PC-9 (cell line): ENCODE data around the gene UBE2V1. TPM values are rescaled to one million over a fixed set of nuclear protein-coding genes. Genes with fewer than 3 reads are reported as not detected.

Experiments
- BruUV-seq: library from RNA; stranded (reverse); fragments of 400-500 nt; replicated peaks from 2 replicates; lab custom pipeline; 2021; lab: Mats Ljungman, UMichigan
- CTCF ChIA-PET: fragments of 300-600 bp; sonication (Branson Sonifier 250); formaldehyde crosslinking; loops from one replicate; lab custom pipeline; 2022; ENCODE audit warnings: antibody characterized with exemption; lab: Charles Lee
- POLR2A ChIA-PET: fragments of 300-600 bp; sonication (Branson Sonifier 250); formaldehyde crosslinking; loops from one replicate; lab custom pipeline; 2022; ENCODE audit warnings: antibody characterized with exemption; ENCODE audit not compliant: unreplicated experiment; lab: Charles Lee
- DNase-seq, 2 experiments: peaks; one replicate each; pipeline versions ENCODE4 v3.0.0 to v3.0.0-alpha.2; 2015 to 2022; ENCODE audit warnings: mixed read lengths in 1 of 2
- H2AFZ ChIP-seq: fragments of 200-600 bp; sonication (generic); 2 replicates; pipeline ENCODE4 v1.8.1; 2017; ENCODE audit warnings: antibody characterized with exemption
- H3F3A ChIP-seq: fragments of 200-600 bp; sonication (generic); 2 replicates; pipeline ENCODE4 v1.8.1; 2017; ENCODE audit warnings: antibody characterized with exemption, mild to moderate bottlenecking, low read depth; ENCODE audit not compliant: insufficient read depth
- H3K27ac ChIP-seq: fragments of 200-600 bp; sonication (generic); 2 replicates; pipeline ENCODE4 v1.6.1; 2016; ENCODE audit warnings: mixed run types
- H3K27me3 ChIP-seq: fragments of 200-600 bp; sonication (generic); 2 replicates; pipeline ENCODE4 v1.6.1; 2016; ENCODE audit warnings: low read depth, mixed run types; ENCODE audit not compliant: insufficient read depth
- H3K36me3 ChIP-seq: fragments of 200-600 bp; sonication (generic); 2 replicates; pipeline ENCODE4 v1.6.1; 2016; ENCODE audit warnings: low read depth, mixed run types
- H3K4me1 ChIP-seq: fragments of 200-600 bp; sonication (generic); replicated peaks from 2 replicates; pipeline ENCODE4 v1.6.1; 2016; ENCODE audit warnings: mixed run types; ENCODE audit not compliant: insufficient read depth
- H3K4me2 ChIP-seq: fragments of 200-600 bp; sonication (generic); 2 replicates; pipeline ENCODE4 v1.6.1; 2017; ENCODE audit warnings: mixed run types
- H3K4me3 ChIP-seq: fragments of 200-600 bp; sonication (generic); 2 replicates; pipeline ENCODE4 v1.6.1; 2016; ENCODE audit warnings: mixed run types
- H3K79me2 ChIP-seq: fragments of 200-600 bp; sonication (generic); 2 replicates; pipeline ENCODE4 v1.6.1; 2017; ENCODE audit warnings: low read depth, mixed run types
- H3K9me2 ChIP-seq: fragments of 200-600 bp; sonication (generic); 2 replicates; pipeline ENCODE4 v1.8.1; 2017; ENCODE audit warnings: mild to moderate bottlenecking; ENCODE audit not compliant: insufficient read depth
- H3K9me3 ChIP-seq: fragments of 200-600 bp; sonication (generic); 2 replicates; pipeline ENCODE4 v1.8.1; 2016; ENCODE audit warnings: low read depth; ENCODE audit not compliant: insufficient read depth
- H4K20me1 ChIP-seq: fragments of 200-600 bp; sonication (generic); 2 replicates; pipeline ENCODE4 v1.8.1; 2017; ENCODE audit not compliant: insufficient read depth
- EZH2 ChIP-seq: fragments of 200-600 bp; sonication (generic); IDR thresholded peaks from 2 replicates; pipeline ENCODE4 v1.8.0; 2017; ENCODE audit warnings: antibody characterized with exemption, low read depth
- intact Hi-C: fragments of 100-400 bp; cut with micrococcal nuclease; formaldehyde crosslinking; loops from one replicate; pipeline ENCODE4 v1.10.0; 2022; ENCODE audit not compliant: unreplicated experiment
- total RNA-seq: library from RNA; stranded (reverse); gene quantifications from 2 replicates; pipeline ENCODE4 v1.2.3, GENCODE V29; 2021
- TF ChIP-seq, protein P1 (sequence below): fragments of 200-600 bp; sonication (generic); conservative IDR thresholded peaks from 2 replicates; pipeline ENCODE4 v1.6.1; 2017; ENCODE audit warnings: mixed run types, antibody characterized with exemption, mild to moderate bottlenecking, moderate library complexity

The UBE2V1 gene
- total RNA-seq, 1 experiment from 2014 or later, result 174 TPM

DNA sequence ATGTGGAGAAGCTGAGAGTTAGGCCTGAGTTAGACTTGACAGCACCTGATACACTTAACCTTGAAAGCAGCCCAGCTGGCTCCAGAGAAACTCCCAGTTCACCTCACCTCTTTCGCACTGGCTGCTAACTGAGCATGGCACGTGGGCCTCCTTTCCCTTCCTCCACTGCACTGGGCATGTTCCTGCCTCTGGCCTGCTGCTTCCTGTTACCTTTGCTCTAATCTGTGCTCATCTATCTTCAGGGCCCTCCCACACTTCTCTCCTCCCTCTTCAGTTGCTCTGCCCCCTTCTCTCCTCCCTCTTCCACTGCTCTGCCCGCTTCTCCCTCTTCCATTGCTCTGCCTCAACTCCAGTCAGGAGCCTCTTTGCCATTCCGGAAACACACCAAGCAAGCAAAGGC is 13.7 kb upstream of the UBE2V1 start:
- Histone ChIP-seq H3K36me3 (peaks cover 22% of the 10 kb centered on the region; the same call in 1 of the 2 replicates), H3K79me2 (no peaks in the 10 kb centered on the region), H3K9me2 (no peaks in the 10 kb centered on the region), H3K9me3 (no peaks in the 10 kb centered on the region), H3F3A (peaks cover 33% of the 10 kb centered on the region), H3K4me2 (peak overlapping the region; percentile 37), H3K4me1 (peaks cover 12% of the 10 kb centered on the region), H3K4me3 (no peak overlapping the region), H3K27ac (peak overlapping the region; percentile 43), H3K27me3 (no peaks in the 10 kb centered on the region), H4K20me1 (peaks cover 3% of the 10 kb centered on the region; the same call in 1 of the 2 replicates), H2AFZ (no peak overlapping the region)
- intact Hi-C loops, result no loop called here
- CTCF ChIA-PET, result no interaction called here
- TF ChIP-seq, protein P1, sequence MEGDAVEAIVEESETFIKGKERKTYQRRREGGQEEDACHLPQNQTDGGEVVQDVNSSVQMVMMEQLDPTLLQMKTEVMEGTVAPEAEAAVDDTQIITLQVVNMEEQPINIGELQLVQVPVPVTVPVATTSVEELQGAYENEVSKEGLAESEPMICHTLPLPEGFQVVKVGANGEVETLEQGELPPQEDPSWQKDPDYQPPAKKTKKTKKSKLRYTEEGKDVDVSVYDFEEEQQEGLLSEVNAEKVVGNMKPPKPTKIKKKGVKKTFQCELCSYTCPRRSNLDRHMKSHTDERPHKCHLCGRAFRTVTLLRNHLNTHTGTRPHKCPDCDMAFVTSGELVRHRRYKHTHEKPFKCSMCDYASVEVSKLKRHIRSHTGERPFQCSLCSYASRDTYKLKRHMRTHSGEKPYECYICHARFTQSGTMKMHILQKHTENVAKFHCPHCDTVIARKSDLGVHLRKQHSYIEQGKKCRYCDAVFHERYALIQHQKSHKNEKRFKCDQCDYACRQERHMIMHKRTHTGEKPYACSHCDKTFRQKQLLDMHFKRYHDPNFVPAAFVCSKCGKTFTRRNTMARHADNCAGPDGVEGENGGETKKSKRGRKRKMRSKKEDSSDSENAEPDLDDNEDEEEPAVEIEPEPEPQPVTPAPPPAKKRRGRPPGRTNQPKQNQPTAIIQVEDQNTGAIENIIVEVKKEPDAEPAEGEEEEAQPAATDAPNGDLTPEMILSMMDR, result no peak
- no peak for TF ChIP-seq EZH2
- POLR2A ChIA-PET, result no interaction called here
- peak in 1 of 2 experiments; percentile 46 for DNase-seq
- BruUV-seq, result no TSS peak

DNA sequence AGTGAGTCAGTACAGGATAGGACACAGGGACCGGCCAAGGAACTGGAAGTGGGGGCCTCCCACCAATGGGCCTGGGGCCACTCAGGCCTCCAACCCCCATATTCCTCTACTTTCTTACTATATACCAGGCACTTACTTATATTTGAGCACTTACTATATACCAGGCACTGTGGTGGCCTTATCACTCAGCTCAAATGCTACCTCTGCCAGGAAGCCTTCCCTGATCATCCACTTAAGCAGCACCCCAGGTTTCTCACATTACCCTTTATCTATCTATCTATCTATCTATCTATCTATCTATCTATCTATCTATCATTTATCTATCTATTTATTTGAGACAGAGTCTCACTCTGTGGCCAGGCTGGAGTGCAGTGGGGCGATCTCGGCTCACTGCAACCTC is 12.3 kb upstream of the UBE2V1 start:
- Histone ChIP-seq H3K79me2 (no peaks in the 10 kb centered on the region), H3K4me3 (no peak overlapping the region), H3F3A (peaks cover 40% of the 10 kb centered on the region), H3K9me2 (no peaks in the 10 kb centered on the region), H3K27ac (no peak overlapping the region), H4K20me1 (no peaks in the 10 kb centered on the region), H2AFZ (no peak overlapping the region), H3K27me3 (no peaks in the 10 kb centered on the region), H3K4me1 (peaks cover 17% of the 10 kb centered on the region), H3K9me3 (no peaks in the 10 kb centered on the region), H3K36me3 (peaks cover 22% of the 10 kb centered on the region; the same call in 1 of the 2 replicates), H3K4me2 (no peak overlapping the region)
- POLR2A ChIA-PET, result no interaction called here
- TF ChIP-seq EZH2, result no peak
- TF ChIP-seq, protein P1, result no peak
- CTCF ChIA-PET, result interaction anchor here (0.7 kb wide), 1 partner anchor 59 kb away, joined by 7 read pairs; no protein-coding TSS in a partner anchor
- intact Hi-C loops, result no loop called here
- BruUV-seq, result no TSS peak
- no peak for DNase-seq

DNA sequence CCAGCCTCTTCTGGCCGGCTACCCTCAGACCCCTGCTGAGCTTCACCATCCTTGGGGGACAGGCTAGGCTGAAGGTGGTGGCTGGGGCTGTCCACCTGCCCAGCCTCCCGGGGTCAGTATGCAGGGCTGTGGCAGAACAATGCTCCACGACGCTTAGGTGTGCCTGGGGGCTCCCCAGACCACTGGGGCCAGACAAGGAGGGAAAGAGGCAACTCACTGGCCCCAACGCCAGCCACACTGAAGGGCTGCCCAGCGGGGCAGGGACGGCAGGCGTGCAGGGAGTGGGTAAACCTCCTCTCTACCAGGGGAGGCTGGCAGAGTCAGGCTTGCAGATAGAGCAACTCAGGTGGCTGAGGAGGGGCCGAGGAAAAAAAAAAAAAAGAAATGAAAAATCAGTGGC is 11.5 kb upstream of the UBE2V1 start:
- no peak overlapping the region for H2AFZ ChIP-seq
- H3K36me3 ChIP-seq, result peaks cover 22% of the 10 kb centered on the region; the same call in 1 of the 2 replicates
- intact Hi-C loops, result no loop called here
- H3K9me3 ChIP-seq, result no peaks in the 10 kb centered on the region
- no TSS peak for BruUV-seq
- CTCF ChIA-PET, result interaction anchor here (0.7 kb wide), 1 partner anchor 59 kb away, joined by 7 read pairs; no protein-coding TSS in a partner anchor
- POLR2A ChIA-PET, result no interaction called here
- no peaks in the 10 kb centered on the region for H3K79me2 ChIP-seq
- H3K27me3 ChIP-seq, result no peaks in the 10 kb centered on the region
- H3K27ac ChIP-seq, result no peak overlapping the region
- H3F3A ChIP-seq, result peaks cover 40% of the 10 kb centered on the region
- no peaks in the 10 kb centered on the region for H4K20me1 ChIP-seq
- H3K4me2 ChIP-seq, result no peak overlapping the region
- DNase-seq, result no peak
- no peaks in the 10 kb centered on the region for H3K9me2 ChIP-seq
- no peak overlapping the region for H3K4me3 ChIP-seq
- TF ChIP-seq, protein P1, result no peak
- no peak for TF ChIP-seq EZH2
- H3K4me1 ChIP-seq, result peaks cover 17% of the 10 kb centered on the region
